AG04449 (cell line): ENCODE data around the gene OR2T2.
"Not testable (repeated sequence)": the region's sequence is repeated elsewhere in the genome, so short reads cannot be mapped to it uniquely, and the experiment has no call there.

Experiments used
- CTCF ChIA-PET: fragments of 350-600 bp; formaldehyde crosslinking; extraction: SDS; loops from one replicate; lab custom pipeline; 2021; ENCODE audit warnings: antibody characterized with exemption; lab: Yijun Ruan, JAX
- POLR2A ChIA-PET: fragments of 400-600, 350-600 bp; formaldehyde crosslinking; extraction: SDS; loops from one replicate; lab custom pipeline; 2020; ENCODE audit warnings: antibody characterized with exemption, inconsistent platforms; lab: Yijun Ruan, JAX
- DNase-seq: peaks from one replicate; pipeline ENCODE4 v3.0.0-alpha.2; 2010; ENCODE audit warnings: low read depth, low spot score
- H3K4me3 ChIP-seq: 2 replicates; pipeline ENCODE4 v1.5.1; 2011; ENCODE audit warnings: low read depth, mild to moderate bottlenecking, control low read depth, low read length
- TF ChIP-seq, protein P1 (sequence below): IDR thresholded peaks from one replicate; pipeline ENCODE4 v1.5.1; 2011; ENCODE audit warnings: mild to moderate bottlenecking, moderate library complexity, low read length, control low read depth, inconsistent platforms; ENCODE audit not compliant: insufficient read depth; ENCODE audit errors: missing control alignments

OR2T2 gene

DNA sequence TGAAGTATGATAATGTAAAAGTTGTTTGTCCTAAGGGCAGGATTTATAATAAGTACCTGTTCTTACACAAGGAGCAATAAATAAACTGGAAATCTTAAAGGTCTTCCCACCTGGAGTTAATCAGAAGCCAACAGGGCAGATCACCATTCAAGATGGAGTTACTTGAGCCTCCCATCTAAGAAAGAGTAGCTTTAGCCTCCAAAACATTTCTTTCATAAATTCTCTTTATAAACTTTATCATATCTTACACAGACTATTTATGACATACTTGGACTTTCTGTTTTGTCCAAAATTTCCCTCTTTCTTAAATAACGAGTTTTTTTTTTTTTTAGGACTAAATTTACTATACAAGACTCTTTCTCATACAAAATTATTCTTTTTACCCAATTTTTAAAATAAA is 24.1 kb upstream of the OR2T2 start:
- CTCF ChIA-PET, result no interaction called here
- POLR2A ChIA-PET, result no interaction called here
- DNase-seq, result no peak
- no peak overlapping the region for H3K4me3 ChIP-seq
- TF ChIP-seq, protein P1, sequence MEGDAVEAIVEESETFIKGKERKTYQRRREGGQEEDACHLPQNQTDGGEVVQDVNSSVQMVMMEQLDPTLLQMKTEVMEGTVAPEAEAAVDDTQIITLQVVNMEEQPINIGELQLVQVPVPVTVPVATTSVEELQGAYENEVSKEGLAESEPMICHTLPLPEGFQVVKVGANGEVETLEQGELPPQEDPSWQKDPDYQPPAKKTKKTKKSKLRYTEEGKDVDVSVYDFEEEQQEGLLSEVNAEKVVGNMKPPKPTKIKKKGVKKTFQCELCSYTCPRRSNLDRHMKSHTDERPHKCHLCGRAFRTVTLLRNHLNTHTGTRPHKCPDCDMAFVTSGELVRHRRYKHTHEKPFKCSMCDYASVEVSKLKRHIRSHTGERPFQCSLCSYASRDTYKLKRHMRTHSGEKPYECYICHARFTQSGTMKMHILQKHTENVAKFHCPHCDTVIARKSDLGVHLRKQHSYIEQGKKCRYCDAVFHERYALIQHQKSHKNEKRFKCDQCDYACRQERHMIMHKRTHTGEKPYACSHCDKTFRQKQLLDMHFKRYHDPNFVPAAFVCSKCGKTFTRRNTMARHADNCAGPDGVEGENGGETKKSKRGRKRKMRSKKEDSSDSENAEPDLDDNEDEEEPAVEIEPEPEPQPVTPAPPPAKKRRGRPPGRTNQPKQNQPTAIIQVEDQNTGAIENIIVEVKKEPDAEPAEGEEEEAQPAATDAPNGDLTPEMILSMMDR, result no peak

GRCh38 chr1:248427526-248428191 is 17.8 kb upstream of the OR2T2 start:
- DNase-seq, CTCF ChIA-PET, POLR2A ChIA-PET, H3K4me3 ChIP-seq: not testable (repeated sequence)

DNA sequence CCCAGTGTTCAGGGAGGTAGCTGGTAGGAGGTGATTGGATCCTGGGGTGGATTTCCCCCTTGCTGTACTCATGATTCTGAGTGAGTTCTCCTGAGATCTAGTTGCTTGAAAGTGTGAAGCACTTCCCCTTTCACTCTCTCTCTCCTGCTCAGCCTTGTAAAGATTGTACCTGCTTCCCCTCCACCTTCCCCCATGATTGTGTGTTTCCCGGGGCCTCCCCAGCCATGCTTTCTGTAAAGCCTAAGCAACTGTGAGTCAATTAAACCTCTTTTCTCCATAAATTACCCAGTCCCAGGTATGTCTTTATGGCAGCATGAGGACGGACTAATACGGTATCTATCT is 17.3 kb upstream of the OR2T2 start:
- CTCF ChIA-PET, POLR2A ChIA-PET, DNase-seq, H3K4me3 ChIP-seq: not testable (repeated sequence)

GRCh38 chr1:248431683-248432082 is 13.8 kb upstream of the OR2T2 start:
- DNase-seq, H3K4me3 ChIP-seq, CTCF ChIA-PET, POLR2A ChIA-PET: not testable (repeated sequence)

DNA sequence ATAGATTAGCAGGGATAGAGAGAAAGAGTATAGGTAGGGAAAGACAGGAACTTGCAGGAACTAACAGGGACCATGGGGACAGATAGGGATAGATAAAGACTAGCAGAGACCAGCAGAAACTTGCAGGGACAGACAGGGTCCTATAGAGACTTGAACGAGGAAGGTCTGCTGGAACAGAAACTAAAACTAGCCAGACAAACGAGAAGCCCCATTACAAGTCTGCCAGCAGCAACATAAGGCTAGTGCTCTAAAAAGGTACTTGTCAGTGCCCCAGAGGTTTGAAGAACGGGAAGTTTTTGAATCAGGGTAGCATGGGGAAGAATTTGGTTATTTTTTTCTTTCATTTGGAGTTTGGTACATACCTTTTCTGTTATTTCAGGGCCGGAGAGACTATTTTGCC is 13.2 kb upstream of the OR2T2 start:
- CTCF ChIA-PET, POLR2A ChIA-PET, H3K4me3 ChIP-seq, DNase-seq: not testable (repeated sequence)

DNA sequence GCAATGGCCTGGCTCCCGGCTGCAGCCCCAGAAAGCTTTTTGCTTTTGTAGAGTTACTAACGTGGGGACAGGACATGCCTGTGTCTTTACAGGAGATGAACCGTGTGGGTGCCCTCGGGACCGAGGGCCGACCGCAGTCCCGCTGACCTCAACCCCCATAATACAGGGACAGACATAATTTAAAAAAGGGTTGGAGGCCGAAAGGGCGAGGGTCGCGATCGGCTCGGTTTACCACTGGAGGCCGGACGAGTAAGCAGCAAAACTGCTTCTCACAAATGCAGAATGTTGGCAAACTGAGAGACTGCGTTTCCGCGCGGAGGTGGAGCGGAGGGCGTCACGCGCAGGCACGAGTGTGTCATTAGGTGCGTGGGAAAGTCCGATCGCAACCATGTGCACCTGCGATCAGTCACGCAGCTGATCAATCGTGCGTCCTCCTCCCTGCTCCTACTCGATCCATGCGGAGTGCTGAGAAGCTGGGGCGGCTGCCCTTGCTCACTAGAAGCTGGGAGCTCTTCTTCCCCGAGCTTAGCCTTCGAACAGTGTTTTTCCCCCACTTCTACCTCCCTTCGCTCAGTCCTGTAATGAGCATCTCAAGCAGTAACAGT is 11.5 kb upstream of the OR2T2 start:
- H3K4me3 ChIP-seq, POLR2A ChIA-PET, CTCF ChIA-PET, DNase-seq: not testable (repeated sequence)

DNA sequence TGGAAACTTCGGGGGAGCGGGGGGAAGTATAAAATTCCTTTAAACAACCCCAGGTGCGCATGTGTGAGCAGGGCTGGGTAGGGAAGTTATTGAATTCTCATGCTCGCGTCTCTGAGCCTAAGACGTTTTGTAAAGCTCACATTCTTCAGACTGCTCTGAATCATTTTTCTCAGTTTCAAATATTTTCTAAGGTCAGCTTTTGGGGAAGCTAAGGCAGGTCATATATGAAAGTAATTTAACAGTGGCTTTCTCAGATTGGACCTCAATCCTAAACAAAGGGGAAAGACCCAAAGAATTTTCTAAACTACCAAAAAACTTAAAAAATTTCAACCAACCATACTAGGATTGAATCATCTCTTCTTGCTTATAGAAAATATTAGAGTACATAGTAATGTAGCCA is 10.5 kb upstream of the OR2T2 start:
- CTCF ChIA-PET, POLR2A ChIA-PET: not testable (repeated sequence)

DNA sequence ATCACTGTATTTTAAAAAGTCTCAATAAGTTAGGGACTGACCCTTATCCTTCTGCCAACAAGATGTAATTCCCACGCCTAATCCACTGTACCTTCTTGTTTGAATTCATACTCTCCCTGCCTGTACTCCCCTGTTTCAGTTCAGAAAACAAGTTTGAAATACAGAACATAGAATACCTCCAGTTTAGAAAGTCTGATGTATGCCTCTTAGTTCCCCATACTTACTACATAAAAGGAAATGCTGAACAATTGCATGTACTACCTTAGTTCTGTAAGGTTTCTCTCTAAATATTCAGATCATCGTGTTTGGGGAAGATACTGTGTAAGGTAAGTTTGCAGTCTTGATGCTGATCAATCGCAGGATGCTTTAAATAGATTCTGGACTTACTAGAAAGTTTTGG is 9.1 kb upstream of the OR2T2 start:
- POLR2A ChIA-PET, CTCF ChIA-PET, DNase-seq, H3K4me3 ChIP-seq: not testable (repeated sequence)

More for the DNA sequence above, 10.5 kb upstream of the OR2T2 start:
- not testable (repeated sequence) for H3K4me3 ChIP-seq, DNase-seq

DNA sequence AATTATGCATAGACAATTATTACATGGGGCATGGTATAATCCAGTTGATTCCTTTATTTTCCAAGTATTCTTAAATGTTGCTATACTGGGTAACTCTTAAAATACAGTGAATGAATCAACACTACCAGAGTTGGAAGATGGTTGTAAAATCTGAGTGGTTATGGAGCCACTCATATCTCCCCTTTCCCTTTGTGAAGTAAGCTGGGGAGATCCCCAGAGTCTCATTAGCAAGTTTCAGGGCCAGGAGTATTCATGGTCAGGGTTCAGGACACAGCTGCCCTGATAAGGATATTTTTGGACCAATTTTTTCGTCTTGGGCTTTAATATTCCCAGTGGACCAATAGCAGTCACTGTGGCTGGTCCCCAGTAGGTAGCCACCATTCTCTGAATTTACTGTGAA is 6.8 kb upstream of the OR2T2 start:
- CTCF ChIA-PET, H3K4me3 ChIP-seq, POLR2A ChIA-PET, DNase-seq: not testable (repeated sequence)

DNA sequence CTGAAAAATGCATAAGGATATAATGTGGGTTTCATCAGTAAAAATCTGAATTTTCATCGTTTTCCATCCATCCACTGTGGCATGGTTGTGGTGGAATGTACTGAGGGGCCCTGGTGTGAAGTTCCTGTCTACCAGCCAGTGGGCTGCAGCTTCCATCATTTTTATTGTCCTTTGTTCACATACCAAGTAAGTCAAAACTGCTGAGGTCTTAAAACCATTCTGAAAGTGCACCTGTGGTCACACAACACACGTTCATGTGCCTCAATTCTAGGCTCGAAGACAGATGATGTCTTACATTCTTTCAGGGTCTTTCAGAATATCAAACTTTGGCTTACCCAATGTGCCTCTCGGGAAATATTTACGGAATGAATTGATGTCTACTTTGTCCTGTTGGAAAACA is 6.2 kb upstream of the OR2T2 start:
- POLR2A ChIA-PET, DNase-seq, CTCF ChIA-PET, H3K4me3 ChIP-seq: not testable (repeated sequence)

- CTCF ChIA-PET, DNase-seq, H3K4me3 ChIP-seq, POLR2A ChIA-PET: not testable (repeated sequence)
Observed at GRCh38 chr1:248442500-248443277, 2.7 kb upstream of the OR2T2 start.

GRCh38 chr1:248444603-248445002 is 834 bp upstream of the OR2T2 start:
- POLR2A ChIA-PET, H3K4me3 ChIP-seq, CTCF ChIA-PET, DNase-seq: not testable (repeated sequence)

DNA sequence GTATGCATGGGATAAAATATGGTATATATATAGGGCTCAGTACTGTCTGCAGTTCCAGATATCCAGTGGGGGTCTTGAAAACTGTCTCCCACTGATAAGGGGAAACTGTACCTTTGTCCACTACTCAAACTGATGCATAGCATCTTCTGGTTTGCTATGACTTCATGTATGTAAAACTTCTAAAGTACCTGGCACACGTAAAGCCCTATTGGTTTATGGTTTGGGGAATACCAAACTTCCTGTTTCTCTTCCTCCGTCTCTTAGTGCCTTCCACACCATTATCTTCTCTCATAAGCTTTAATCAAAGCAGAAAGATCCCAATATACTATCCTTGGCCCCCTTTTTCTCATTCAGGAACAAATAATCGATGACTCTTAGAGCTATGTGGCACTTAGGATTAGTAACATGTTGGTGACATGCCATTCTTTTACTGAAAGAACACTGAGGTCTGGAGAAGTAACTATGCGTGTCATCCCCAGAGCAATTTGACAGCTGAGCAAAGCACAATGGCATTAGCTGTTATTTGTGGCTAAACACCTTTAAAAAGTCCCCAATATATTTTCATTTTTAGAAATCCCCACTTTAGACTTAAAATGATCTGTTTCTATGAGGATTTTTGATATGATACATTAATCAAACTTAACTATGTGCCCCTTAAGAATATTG is 3.1 kb downstream of the OR2T2 start:
- CTCF ChIA-PET, POLR2A ChIA-PET, H3K4me3 ChIP-seq, DNase-seq: not testable (repeated sequence)

DNA sequence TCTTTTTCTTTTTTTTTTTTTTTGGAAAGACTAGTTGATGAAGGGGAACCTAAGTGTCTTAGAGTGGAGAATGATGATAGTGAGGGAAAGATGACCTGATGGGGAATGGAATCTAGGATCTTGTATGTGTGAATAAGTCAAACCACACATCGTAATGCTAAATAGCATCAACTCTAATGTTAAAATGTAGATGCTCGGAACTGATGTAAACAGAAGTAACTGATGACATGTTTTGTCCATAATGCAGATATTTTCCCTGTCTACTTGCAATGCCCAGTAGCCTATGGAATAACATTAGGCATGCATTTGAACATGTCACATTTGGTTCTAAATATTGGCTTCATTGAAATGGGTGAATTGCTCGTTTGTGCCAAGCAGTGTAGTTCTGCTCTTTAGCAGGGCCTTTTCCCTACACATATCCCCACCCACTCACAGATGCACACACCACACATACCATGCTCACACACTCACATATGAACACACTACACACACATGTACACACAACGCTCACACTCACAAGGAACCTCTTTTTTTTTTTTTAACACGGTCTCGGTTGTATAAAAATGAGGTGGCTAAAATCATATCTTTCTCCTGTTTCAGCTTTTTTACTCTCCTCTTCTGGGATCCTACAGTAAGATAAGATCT is 4.5 kb downstream of the OR2T2 start:
- CTCF ChIA-PET, H3K4me3 ChIP-seq, POLR2A ChIA-PET, DNase-seq: not testable (repeated sequence)
